ENCODE results near the gene RPIA.
"Not testable (repeated sequence)": the region's sequence is repeated elsewhere in the genome, so short reads cannot be mapped to it uniquely, and the experiment has no call there.

The RPIA gene

GRCh38 chr2:88746929-88747490, 55.5 kb downstream of the RPIA start:
- Histone ChIP-seq H3K9me3 (ENCODE audit: control insufficient read depth, low read length) (no peaks in the 10 kb centered on the region), H3K9ac (ENCODE audit: low read length) (no peak overlapping the region), H3K4me3 (ENCODE audit: low read length) (no peak overlapping the region), H3K4me1 (ENCODE audit: control insufficient read depth, insufficient read depth, low read length) (no peaks in the 10 kb centered on the region), H3K27me3 (ENCODE audit: control insufficient read depth, insufficient read depth, low read length) (no peaks in the 10 kb centered on the region), H3K36me3 (ENCODE audit: control insufficient read depth, insufficient read depth, low read length) (no peaks in the 10 kb centered on the region)

GRCh38 chr2:88747990-88748389, 56.5 kb downstream of the RPIA start:
- no peaks in the 10 kb centered on the region for H3K27me3 ChIP-seq (ENCODE audit: control insufficient read depth, insufficient read depth, low read length)
- no peaks in the 10 kb centered on the region for H3K36me3 ChIP-seq (ENCODE audit: control insufficient read depth, insufficient read depth, low read length)
- no peak overlapping the region for H3K9ac ChIP-seq (ENCODE audit: low read length)
- H3K4me1 ChIP-seq (ENCODE audit: control insufficient read depth, insufficient read depth, low read length), result no peaks in the 10 kb centered on the region
- no peaks in the 10 kb centered on the region for H3K9me3 ChIP-seq (ENCODE audit: control insufficient read depth, low read length)
- H3K4me3 ChIP-seq (ENCODE audit: low read length), result no peak overlapping the region

DNA sequence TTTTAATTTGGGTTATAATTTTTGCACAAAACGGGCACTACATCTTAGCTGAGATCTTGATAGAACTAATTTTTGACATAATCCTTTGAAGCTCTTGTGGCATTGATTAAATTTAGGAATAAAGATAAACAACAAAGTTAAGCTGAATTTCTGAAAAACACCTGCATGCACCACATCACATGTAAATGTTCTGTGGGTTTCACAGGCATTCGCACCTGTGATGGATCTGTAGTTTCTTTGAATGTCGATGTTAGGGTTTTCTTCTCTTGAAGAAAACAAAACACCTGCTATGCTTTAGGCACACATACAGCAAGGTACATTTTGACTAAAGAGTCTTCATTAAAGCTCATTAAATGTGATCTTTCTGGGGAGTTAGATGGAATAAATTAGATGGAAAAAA, 60.3 kb downstream of the RPIA start:
- Histone ChIP-seq H3K9me3 (ENCODE audit: control insufficient read depth, low read length) (no peaks in the 10 kb centered on the region), H3K4me3 (ENCODE audit: low read length) (no peak overlapping the region), H3K9ac (ENCODE audit: low read length) (no peak overlapping the region), H3K36me3 (ENCODE audit: control insufficient read depth, insufficient read depth, low read length) (peaks cover 6% of the 10 kb centered on the region), H3K4me1 (ENCODE audit: control insufficient read depth, insufficient read depth, low read length) (no peaks in the 10 kb centered on the region), H3K27me3 (ENCODE audit: control insufficient read depth, insufficient read depth, low read length) (no peaks in the 10 kb centered on the region)

GRCh38 chr2:88753833-88754584, 62.5 kb downstream of the RPIA start:
- Histone ChIP-seq H3K4me3 (ENCODE audit: low read length) (no peak overlapping the region), H3K36me3 (ENCODE audit: control insufficient read depth, insufficient read depth, low read length) (peaks cover 6% of the 10 kb centered on the region), H3K9ac (ENCODE audit: low read length) (no peak overlapping the region)

DNA sequence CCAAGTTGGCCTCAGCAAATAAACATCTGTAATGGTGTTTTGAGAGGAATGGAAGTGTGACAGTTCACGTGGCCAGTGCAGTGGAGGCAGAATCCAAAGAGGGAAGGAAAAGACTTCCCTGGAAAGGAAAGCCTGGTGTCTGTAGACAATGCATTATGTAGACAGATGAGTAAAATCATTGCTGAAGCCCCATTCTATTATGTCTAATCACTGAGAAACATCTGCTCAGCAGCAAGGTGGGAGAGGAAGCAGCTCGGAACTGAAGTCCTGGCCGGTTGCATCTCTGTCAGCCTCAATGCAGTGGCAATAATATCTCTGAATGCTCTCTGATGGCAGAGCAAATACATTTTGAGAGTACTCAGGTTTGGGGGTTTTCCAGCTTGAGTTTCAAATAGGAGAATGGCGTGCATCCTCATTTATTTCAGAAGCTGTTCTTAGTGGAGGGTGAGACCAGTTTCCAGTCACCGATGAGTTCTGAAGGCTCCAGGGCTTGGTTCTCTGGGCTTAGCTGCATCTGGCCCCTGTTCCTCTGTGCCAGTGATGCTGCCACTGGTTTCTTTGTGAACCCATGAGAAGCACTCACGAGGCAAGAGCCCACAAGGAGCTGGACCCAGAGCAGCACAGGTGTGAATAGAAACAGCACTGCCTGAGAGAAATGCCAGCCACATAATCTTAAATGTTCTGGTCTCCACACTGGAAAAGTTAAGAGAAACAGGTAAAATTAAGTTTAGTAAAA, 63.3 kb downstream of the RPIA start:
- H3K9ac ChIP-seq (ENCODE audit: low read length), result no peak overlapping the region
- peaks cover 6% of the 10 kb centered on the region for H3K36me3 ChIP-seq (ENCODE audit: control insufficient read depth, insufficient read depth, low read length)
- H3K4me1 ChIP-seq (ENCODE audit: control insufficient read depth, insufficient read depth, low read length), result no peaks in the 10 kb centered on the region
- no peaks in the 10 kb centered on the region for H3K27me3 ChIP-seq (ENCODE audit: control insufficient read depth, insufficient read depth, low read length)
- no peak overlapping the region for H3K4me3 ChIP-seq (ENCODE audit: low read length)
- H3K9me3 ChIP-seq (ENCODE audit: control insufficient read depth, low read length), result no peaks in the 10 kb centered on the region

More at GRCh38 chr2:88753833-88754584, 62.5 kb downstream of the RPIA start:
- H3K9me3 ChIP-seq (ENCODE audit: control insufficient read depth, low read length), result no peaks in the 10 kb centered on the region
- no peaks in the 10 kb centered on the region for H3K4me1 ChIP-seq (ENCODE audit: control insufficient read depth, insufficient read depth, low read length)
- H3K27me3 ChIP-seq (ENCODE audit: control insufficient read depth, insufficient read depth, low read length), result no peaks in the 10 kb centered on the region

DNA sequence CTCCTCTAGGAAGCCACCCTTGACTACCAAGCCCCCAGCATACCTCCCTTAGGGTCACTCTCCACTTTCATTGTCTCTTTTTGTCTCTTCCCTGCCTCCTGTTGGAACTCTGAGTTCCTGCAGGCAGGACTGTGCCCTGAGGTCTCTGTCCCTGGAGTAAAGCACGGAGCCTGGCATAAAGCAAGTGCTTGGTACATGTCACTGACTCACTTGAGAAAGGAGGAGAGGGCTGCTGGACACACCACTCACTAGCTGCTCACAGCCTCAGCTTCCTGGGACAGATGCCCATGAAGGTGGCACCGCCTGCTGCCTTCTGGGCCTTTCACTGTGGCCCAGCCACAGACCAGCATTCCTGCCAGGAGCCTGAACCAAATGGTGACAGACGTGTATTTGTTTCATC, 64.4 kb downstream of the RPIA start:
- Histone ChIP-seq H3K27me3 (ENCODE audit: control insufficient read depth, insufficient read depth, low read length) (no peaks in the 10 kb centered on the region), H3K36me3 (ENCODE audit: control insufficient read depth, insufficient read depth, low read length) (peaks cover 6% of the 10 kb centered on the region), H3K9ac (ENCODE audit: low read length) (no peak overlapping the region), H3K9me3 (ENCODE audit: control insufficient read depth, low read length) (no peaks in the 10 kb centered on the region), H3K4me3 (ENCODE audit: low read length) (no peak overlapping the region), H3K4me1 (ENCODE audit: control insufficient read depth, insufficient read depth, low read length) (no peaks in the 10 kb centered on the region)

- H3K27me3 ChIP-seq (ENCODE audit: control insufficient read depth, insufficient read depth, low read length), result no peaks in the 10 kb centered on the region
- H3K36me3 ChIP-seq (ENCODE audit: control insufficient read depth, insufficient read depth, low read length), result peaks cover 6% of the 10 kb centered on the region
- H3K9ac ChIP-seq (ENCODE audit: low read length), result no peak overlapping the region
- H3K9me3 ChIP-seq (ENCODE audit: control insufficient read depth, low read length), result no peaks in the 10 kb centered on the region
- no peaks in the 10 kb centered on the region for H3K4me1 ChIP-seq (ENCODE audit: control insufficient read depth, insufficient read depth, low read length)
- H3K4me3 ChIP-seq (ENCODE audit: low read length), result no peak overlapping the region
These were observed 65.6 kb downstream of the RPIA start for GRCh38 chr2:88757025-88757424.

GRCh38 chr2:88758702-88759101, 67.2 kb downstream of the RPIA start:
- not testable (repeated sequence) for H3K27me3 ChIP-seq (ENCODE audit: control insufficient read depth, insufficient read depth, low read length); H3K4me3 ChIP-seq (ENCODE audit: low read length); H3K9ac ChIP-seq (ENCODE audit: low read length); H3K9me3 ChIP-seq (ENCODE audit: control insufficient read depth, low read length); H3K36me3 ChIP-seq (ENCODE audit: control insufficient read depth, insufficient read depth, low read length); H3K4me1 ChIP-seq (ENCODE audit: control insufficient read depth, insufficient read depth, low read length)

GRCh38 chr2:88760819-88761598, 69.5 kb downstream of the RPIA start:
- no peaks in the 10 kb centered on the region for H3K9me3 ChIP-seq (ENCODE audit: control insufficient read depth, low read length)
- no peak overlapping the region for H3K9ac ChIP-seq (ENCODE audit: low read length)
- no peaks in the 10 kb centered on the region for H3K36me3 ChIP-seq (ENCODE audit: control insufficient read depth, insufficient read depth, low read length)
- peaks cover 7% of the 10 kb centered on the region for H3K4me1 ChIP-seq (ENCODE audit: control insufficient read depth, insufficient read depth, low read length)
- peaks cover 18% of the 10 kb centered on the region for H3K27me3 ChIP-seq (ENCODE audit: control insufficient read depth, insufficient read depth, low read length)
- H3K4me3 ChIP-seq (ENCODE audit: low read length), result no peak overlapping the region

DNA sequence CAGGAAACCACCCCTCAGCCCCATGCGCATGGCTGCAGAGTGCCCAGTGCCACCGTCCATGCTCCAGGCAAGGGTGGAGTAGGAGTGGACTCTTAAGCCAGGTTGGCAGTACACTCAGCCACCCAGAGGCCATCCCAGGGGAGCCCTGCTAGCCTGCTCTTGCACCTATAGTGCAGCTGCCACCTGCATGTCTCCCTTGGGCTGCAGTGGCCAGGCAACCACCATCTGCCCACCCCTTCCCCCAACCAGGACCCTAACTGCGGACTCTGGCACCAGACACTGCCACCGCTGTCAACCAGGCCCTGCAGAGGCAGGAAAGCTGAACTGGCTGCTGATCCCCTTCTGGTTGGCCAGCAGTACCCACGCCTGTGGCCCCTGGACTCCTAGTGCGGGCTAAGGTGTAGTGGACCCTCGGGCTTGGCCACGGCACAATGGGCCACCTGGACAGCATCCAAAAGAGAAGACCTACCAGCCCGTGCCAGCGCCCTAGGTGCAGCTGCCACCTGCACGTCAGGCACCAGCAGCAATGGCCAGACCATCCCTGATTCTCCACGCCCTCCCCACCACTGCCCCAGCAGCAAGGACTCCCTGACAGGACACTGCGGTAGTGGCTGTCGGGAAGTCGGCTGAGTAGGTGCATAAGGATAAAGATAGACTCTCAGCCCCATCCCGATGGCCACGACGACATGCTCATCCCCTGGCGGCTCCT, 72.8 kb downstream of the RPIA start:
- Histone ChIP-seq H3K36me3 (ENCODE audit: control insufficient read depth, insufficient read depth, low read length) (no peaks in the 10 kb centered on the region), H3K4me3 (ENCODE audit: low read length) (no peak overlapping the region), H3K9ac (ENCODE audit: low read length) (no peak overlapping the region), H3K9me3 (ENCODE audit: control insufficient read depth, low read length) (no peaks in the 10 kb centered on the region), H3K27me3 (ENCODE audit: control insufficient read depth, insufficient read depth, low read length) (peaks cover 18% of the 10 kb centered on the region), H3K4me1 (ENCODE audit: control insufficient read depth, insufficient read depth, low read length) (peaks cover 7% of the 10 kb centered on the region)

GRCh38 chr2:88764850-88765153, 73.3 kb downstream of the RPIA start:
- Histone ChIP-seq H3K9me3 (ENCODE audit: control insufficient read depth, low read length) (no peaks in the 10 kb centered on the region), H3K27me3 (ENCODE audit: control insufficient read depth, insufficient read depth, low read length) (peaks cover 18% of the 10 kb centered on the region), H3K4me1 (ENCODE audit: control insufficient read depth, insufficient read depth, low read length) (peaks cover 7% of the 10 kb centered on the region), H3K36me3 (ENCODE audit: control insufficient read depth, insufficient read depth, low read length) (no peaks in the 10 kb centered on the region), H3K9ac (ENCODE audit: low read length) (no peak overlapping the region), H3K4me3 (ENCODE audit: low read length) (no peak overlapping the region)
